Activated naive CD4-positive, alpha-beta T cell treated with anti-CD3 and anti-CD28 coated beads, Interleukin-2, amount 50 U/mL, for 72 hours (primary cell): ENCODE results near the gene SUN5. TPM values are rescaled to one million over a fixed set of nuclear protein-coding genes. Genes with fewer than 3 reads are reported as not detected.

Experiments used
- ATAC-seq, 2 donors: fragments of 150-1000 bp; cut with Tn5 transposase; 2 replicates each; pipeline ENCODE4 v1.10.0; 2021; ENCODE audit warnings: mild to moderate bottlenecking in 2 of 2, moderate library complexity in 2 of 2
- DNase-seq, 2 donors: peaks; one replicate each; pipeline ENCODE4 v3.0.0; 2021 to 2022; ENCODE audit warnings: low spot score in 2 of 2
- H3K27ac Mint-ChIP-seq, 2 donors: one replicate each; pipeline ENCODE4 v1.8.0; 2022; ENCODE audit warnings: mild to moderate bottlenecking in 2 of 2, mixed read lengths in 2 of 2
- H3K36me3 Mint-ChIP-seq, 2 donors: one replicate each; pipeline ENCODE4 v1.8.0; 2022; ENCODE audit warnings: mixed read lengths in 2 of 2
- H3K9me3 Mint-ChIP-seq, 2 donors: one replicate each; pipeline ENCODE4 v1.8.0; 2022; ENCODE audit warnings: mixed read lengths in 2 of 2
- total RNA-seq, 2 donors: library from RNA; stranded (reverse); gene quantifications; one replicate each; pipeline ENCODE4 v1.2.3, GENCODE V29; 2022

SUN5 gene
- total RNA-seq, 2 donors from 2014 or later, result not detected

DNA sequence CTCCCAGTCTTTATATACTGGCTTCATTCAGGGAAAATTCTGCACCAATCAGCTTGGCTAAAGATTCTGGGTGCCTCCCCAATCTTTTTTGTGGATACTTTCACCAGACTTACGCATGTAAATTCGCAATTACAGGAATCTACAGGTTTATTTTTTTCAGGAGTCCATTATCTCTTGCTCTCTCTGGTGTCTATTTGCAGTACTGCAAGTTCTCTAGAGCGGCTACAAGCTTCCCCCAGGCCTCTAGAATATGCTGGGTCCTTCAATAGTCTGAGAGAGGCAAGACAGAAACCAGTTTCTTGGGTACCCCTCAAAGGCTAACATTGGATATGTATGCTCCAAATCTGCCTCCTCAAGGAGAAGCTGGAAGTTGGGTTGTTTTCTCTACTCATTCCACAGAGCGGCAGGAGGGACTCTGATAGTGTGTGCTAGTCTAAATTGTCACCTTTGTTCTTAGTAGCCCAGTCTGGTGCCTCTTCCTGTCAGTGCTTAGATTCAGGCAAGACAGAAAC lies 58.5 kb downstream of the SUN5 start:
- Mint-ChIP-seq H3K27ac (peak overlapping the region; percentile 89 to 94), H3K36me3 (peaks cover 0 to 7% of the 10 kb centered on the region in 2 donors), H3K9me3 (peaks cover 0 to 3% of the 10 kb centered on the region in 2 donors)
- ATAC-seq, result peak; percentile 83 to 90
- DNase-seq, result no peak

DNA sequence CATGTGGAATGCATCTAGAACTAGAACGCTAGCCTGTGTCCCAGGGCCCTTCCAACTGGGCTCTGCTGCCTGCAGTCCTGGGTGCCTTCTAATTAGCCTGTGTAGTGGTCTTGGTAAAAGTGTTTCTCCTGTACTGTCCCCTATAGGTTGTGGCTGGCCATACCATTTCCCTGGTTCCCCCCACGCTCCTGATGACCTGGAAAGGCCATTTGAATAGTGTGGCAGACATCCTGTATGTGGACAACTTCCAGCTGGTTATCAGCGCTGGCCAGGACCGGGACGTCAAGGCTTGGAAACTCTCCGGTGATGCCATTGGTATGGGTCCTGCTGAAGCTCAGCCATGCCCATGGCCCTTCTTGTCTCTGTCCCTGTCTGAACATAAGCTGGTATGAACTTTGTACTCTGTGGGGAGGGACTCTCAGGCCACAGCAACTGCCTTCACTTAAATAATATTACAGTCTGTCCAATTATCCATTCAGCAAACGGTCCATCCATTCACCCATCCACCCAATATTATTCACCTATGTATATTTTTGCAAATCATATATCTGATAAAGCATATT lies 60.7 kb downstream of the SUN5 start:
- DNase-seq (no peak), ATAC-seq (no peak)
- peaks cover 0 to 7% of the 10 kb centered on the region in 2 donors for H3K36me3 Mint-ChIP-seq
- peaks cover 0 to 3% of the 10 kb centered on the region in 2 donors for H3K9me3 Mint-ChIP-seq
- H3K27ac Mint-ChIP-seq, result no peak overlapping the region

DNA sequence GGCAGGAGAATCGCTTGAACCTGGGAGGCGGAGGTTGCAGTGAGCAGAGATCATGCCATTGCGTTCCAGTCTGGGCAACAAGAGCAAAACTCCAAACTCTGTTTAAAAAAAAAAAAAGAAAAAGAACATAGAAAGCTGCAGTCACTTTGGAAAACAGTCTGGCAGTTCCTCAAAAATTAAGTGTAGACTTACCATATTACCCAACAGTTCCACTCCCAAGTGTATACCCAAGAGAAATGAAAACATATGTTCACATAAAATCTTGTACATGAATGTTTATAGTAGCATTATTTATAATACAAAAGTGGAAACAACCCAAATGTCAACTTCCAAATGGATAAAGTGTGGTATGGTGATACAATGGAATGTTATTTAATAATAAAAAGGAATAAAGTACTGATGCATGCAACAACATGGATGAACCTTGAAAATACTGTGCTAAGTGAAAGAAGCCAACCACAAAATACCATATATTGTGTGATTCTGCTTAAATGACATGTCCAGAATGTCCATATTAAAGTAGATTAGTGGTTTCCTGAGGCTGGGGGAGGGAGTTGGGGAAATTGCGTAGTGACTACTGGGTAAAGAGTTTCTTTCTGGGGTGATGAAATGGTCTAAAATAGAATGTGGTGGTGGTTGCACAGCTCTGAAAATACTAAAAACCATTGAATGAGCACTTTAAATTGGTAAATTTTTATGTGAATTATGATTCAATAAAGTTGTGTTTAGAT lies 62.9 kb downstream of the SUN5 start:
- DNase-seq, result no peak
- Mint-ChIP-seq H3K9me3 (peaks cover 0 to 3% of the 10 kb centered on the region in 2 donors), H3K27ac (no peak overlapping the region), H3K36me3 (peaks cover 0 to 7% of the 10 kb centered on the region in 2 donors)
- ATAC-seq, result no peak

DNA sequence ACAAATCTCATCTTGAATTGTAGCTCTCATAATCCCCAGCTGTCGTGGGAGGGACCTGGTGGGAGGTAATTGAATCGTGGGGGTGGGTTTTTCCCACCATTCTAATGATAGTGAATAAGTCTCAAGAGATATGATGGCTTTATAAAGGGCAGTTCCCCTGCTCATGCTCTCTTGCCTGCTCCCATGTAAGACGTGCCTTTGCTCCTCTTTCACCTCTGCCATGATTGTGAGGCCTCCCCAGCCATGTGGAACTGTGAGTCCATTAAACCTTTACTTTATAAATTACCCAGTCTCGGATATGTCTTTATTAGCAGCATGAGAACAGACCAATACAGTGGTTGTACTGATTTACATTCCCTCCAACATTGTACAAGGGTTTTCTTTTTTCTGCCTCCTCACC lies 69.7 kb downstream of the SUN5 start:
- no peak for ATAC-seq
- H3K36me3 Mint-ChIP-seq, result no peaks in the 10 kb centered on the region
- no peak overlapping the region for H3K27ac Mint-ChIP-seq
- no peaks in the 10 kb centered on the region for H3K9me3 Mint-ChIP-seq
- no peak for DNase-seq

Other genes with a start within 250 kb of the SUN5 start
- gene DNMT3B, start 242.0 kb downstream of the SUN5 start, total RNA-seq, result 1 to 10 TPM in 1 of 2 donors, under 1 TPM in 1; 0.84 to 2.2 TPM
- gene MAPRE1, start 184.5 kb downstream of the SUN5 start, total RNA-seq, result 100 to 1,000 TPM; 106 to 142 TPM
- gene EFCAB8, start 145.5 kb downstream of the SUN5 start, total RNA-seq, result under 1 TPM; 0.52 to 0.70 TPM
- not detected for gene BPIFB2, start 3.3 kb upstream of the SUN5 start, total RNA-seq
- not detected for gene BPIFB6, start 27.2 kb upstream of the SUN5 start, total RNA-seq
- not detected for gene BPIFB3, start 49.5 kb upstream of the SUN5 start, total RNA-seq
- gene BPIFB4, start 75.2 kb upstream of the SUN5 start, total RNA-seq, result not detected
- not detected for gene BPIFA2, start 163.7 kb upstream of the SUN5 start, total RNA-seq
- gene BPIFA3, start 212.9 kb upstream of the SUN5 start, total RNA-seq, result not detected
- gene BPIFA1, start 231.6 kb upstream of the SUN5 start, total RNA-seq, result not detected